ENCODE results near the gene PLEKHN1.
"Not testable (repeated sequence)": the region's sequence is repeated elsewhere in the genome, so short reads cannot be mapped to it uniquely, and the experiment has no call there.

PLEKHN1 gene

DNA sequence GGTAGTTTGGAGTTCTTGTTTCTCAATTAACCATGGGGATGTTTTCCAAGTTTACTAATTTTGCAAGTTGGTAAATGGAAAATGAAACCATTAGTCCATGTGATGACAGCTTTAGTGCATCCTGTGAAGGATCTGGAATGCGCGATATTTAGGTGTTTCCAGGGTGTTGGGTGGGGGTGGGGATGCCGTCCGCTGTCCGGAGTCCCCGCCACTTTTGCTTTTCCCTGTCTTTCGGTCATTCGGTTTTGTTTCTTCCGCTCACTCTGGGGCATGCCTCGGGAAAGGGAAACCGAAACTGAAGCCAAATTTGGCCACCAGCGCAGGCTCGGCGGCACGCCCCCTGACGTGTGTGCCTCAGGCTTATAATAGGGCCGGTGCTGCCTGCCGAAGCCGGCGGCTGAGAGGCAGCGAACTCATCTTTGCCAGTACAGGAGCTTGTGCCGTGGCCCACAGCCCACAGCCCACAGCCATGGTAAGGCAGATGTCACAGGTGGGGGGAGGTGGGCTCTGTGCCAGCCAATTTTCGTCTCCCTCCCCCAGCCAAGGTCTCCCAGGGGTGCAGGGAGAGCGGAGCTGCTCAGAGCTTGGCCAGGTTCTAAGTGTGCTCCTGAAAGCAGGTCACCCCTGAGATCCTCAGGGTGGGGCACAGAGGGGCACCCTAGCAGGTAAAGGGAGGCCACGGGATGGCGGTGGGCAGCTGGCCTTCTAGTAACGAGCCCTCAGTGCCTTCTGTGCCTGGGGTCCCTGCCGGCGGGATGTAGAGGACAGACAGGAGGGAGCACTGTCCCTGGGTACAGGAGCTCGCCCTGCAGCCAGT is 47.0 kb downstream of the PLEKHN1 start, which contains the start of gene ISG15:
ISG15 (plus strand) TSS at position 393 of the 817 bp plus-strand sequence; CDS start at position 470, 77 bp downstream.
- peak; percentile 75 to 76 for DNase-seq

DNA sequence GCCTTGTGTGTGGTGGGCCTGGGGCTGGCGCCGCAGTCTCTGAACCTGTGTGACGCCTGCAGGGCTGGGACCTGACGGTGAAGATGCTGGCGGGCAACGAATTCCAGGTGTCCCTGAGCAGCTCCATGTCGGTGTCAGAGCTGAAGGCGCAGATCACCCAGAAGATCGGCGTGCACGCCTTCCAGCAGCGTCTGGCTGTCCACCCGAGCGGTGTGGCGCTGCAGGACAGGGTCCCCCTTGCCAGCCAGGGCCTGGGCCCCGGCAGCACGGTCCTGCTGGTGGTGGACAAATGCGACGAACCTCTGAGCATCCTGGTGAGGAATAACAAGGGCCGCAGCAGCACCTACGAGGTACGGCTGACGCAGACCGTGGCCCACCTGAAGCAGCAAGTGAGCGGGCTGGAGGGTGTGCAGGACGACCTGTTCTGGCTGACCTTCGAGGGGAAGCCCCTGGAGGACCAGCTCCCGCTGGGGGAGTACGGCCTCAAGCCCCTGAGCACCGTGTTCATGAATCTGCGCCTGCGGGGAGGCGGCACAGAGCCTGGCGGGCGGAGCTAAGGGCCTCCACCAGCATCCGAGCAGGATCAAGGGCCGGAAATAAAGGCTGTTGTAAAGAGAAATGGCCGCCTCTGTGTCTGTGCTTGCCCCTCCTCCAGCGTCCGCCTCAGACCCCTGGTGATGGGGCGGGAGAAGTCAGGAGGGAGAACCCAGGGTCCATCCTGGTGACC is 47.8 kb downstream of the PLEKHN1 start:
- no peak for DNase-seq

DNA sequence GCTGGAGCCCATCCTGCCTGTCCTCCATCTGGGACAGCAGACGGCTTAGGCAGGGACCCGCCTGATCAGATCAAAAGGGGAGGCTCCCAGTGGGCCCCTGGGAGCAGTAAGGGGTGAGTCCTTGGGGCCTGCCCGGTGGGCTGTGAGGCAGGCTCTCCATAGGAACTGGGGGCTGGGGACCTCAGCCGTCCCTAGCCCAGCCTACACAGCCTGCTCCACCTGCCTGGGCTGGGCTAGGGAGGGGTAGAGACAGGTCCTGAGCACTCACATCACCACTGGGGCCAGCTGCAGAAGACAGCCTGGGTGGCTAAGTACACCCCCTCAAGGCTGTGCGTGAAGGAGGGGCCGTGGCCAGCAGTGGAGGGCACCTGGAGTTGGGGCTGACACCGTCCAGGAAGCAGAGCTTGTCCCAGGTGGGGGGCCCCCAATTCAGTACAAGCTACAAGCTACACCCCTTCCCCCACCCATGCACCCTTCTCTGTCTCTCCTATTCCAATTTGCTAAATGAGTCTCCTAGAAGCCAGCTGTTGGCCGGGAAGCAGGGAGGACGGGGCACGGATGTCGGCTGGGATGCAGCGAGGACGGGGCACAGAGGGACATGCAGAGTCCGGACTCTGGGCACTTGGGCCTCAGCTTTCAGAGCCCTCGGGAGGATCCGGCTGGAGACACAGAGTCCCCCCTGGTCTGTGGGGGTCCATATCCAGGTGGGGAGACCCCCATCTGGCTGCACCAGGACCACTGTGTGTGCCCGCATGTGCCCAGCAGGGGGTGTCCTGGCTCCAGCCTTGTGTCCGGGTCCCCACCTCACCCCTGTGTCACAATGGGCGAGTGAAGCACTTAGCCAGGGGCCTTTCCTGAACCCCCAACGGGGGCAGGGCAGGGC is 48.8 kb downstream of the PLEKHN1 start:
- DNase-seq = no peak

DNA sequence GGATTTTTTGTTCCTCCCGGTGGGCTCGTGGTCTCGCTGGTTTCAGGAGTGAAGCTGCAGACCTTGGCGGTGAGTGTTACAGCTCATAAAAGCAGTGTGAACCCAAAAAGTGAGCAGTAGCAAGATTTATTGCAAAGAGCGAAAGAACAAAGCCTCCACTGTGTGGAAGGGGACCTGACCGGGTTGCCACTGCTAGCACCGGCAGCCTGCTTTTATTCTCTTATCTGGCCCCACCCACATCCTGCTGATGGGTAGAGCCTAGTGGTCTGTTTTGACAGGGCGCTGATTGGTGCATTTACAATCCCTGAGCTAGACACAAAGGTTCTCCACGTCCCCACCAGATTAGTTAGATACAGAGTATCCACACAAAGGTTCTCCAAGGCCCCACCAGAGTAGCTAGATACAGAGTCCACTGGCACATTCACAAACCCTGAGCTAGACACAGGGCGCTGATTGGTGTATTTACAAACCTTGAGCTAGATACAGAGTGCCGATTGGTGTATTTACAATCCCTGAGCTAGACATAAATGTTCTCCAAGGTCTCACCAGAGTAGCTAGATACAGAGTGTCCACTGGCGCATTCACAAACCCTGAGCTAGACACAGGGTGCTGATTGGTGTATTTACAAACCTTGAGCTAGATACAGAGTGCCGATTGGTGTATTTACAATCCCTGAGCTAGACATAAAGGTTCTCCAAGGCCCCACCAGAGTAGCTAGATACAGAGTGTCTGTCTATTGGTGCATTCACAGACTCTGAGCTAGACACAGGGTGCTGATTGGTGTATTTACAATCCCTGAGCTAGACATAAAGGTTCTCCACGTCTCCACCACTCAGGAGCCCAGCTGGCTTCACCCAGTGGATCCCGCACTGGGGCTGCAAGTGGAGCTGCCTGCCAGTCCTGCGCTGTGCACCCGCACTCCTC is 51.4 kb downstream of the PLEKHN1 start:
- not testable (repeated sequence) for DNase-seq

DNA sequence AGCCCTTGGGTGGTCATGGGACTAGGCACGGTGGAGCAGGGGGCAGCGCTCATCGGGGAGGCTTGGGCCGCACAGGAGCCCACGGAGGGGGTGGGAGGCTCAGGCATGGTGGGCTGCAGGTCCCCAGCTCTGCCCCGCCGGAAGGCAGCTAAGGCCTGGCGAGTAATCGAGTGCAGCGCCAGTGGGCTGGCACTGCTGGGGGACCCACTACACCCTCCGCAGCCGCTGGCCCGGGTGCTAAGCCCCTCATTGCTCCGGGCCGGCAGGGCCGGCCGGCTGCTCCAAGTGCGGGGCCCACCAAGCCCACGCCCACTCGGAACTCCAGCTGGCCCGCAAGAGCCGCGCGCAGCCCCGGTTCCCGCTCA is 52.0 kb downstream of the PLEKHN1 start:
- not testable (repeated sequence) for DNase-seq

DNA sequence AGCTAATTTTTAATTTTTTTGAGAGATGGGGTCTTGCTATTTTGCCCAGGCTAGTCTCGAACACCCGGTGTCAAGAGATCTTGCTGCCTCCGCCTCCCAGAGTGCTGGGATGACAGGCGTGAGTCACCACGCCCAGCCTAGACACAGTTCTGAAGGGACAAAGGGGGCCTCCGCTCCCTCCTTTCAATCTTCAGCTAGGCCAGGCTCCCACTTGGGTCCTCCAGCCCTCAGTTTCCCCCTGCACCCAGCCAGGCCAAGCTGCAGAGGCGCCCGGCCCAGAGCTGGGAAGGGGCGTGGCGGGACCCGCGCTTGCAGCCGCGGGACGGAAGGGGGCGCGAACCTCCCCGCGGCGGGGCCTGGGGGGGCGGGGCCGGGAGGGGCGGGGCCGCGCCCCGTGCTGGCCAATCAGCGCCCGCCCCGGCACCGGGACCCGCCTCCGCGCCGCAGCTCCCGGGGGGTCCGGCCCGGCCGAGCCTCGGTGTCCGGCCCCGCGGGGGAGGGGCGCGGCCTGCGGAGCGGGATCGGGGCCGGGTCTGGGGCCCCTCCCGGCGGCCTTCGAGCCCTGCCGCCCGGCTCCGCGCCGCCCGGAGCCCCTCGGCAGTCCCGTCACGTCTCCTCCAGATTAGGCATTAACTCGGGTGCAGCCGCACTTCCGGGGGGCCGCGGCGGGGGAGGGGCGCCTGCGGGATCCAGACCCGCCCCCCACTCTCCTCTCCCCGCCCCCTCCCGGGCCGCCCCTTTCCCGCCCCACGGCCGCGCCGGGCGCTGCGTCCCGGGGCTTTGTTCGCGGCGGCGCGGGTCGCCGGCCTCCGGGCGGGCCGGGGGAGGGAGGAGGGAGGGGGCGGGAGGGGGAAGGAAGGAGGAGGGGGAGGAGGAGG is 53.1 kb downstream of the PLEKHN1 start:
- peak; percentile 46 to 66 for DNase-seq

DNA sequence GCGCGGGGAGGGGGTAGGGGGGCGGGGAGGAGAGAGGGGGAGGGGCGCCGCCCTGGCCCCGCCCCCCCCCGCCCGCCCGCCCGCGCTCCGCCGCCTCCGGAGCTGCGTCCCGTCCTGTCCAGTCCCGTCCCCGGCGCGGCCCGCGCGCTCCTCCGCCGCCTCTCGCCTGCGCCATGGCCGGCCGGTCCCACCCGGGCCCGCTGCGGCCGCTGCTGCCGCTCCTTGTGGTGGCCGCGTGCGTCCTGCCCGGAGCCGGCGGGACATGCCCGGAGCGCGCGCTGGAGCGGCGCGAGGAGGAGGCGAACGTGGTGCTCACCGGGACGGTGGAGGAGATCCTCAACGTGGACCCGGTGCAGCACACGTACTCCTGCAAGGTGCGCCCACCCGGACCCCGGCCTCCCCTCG is 53.7 kb downstream of the PLEKHN1 start, which contains the start of gene AGRN:
AGRN (plus strand) TSS at position 121 of the 405 bp plus-strand sequence; CDS start at position 174, 53 bp downstream.
- DNase-seq = no peak

DNA sequence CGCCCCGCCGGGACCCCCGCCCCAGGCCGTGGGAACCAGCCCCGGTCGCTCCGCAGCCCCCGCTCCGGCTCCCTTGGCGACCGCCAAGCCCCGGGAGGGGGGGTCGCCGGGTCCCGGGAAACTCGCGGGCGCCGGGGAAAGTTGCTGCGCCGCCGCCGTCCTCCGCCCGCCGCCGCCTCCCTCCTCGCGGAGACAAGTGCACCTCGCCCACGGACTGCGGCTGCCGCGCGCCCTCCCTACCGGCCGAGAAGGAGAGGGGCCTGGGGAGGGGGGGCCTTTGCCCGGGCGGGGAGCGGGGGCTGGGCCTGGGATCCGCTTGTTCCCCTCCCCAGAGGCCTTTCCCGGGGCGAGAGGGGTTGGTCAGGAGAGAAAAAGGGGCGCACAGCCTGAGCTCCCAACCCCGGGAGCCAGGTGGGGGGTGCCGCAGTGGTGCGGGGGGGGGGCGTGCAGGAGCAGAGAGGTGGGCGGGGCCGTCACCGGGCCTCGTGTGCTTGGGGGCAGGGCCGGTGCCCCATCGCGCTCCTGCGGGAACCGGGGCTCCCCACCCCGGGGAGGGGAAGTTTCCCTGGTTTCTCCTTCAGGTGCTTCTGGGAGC is 54.2 kb downstream of the PLEKHN1 start:
- no peak for DNase-seq

DNA sequence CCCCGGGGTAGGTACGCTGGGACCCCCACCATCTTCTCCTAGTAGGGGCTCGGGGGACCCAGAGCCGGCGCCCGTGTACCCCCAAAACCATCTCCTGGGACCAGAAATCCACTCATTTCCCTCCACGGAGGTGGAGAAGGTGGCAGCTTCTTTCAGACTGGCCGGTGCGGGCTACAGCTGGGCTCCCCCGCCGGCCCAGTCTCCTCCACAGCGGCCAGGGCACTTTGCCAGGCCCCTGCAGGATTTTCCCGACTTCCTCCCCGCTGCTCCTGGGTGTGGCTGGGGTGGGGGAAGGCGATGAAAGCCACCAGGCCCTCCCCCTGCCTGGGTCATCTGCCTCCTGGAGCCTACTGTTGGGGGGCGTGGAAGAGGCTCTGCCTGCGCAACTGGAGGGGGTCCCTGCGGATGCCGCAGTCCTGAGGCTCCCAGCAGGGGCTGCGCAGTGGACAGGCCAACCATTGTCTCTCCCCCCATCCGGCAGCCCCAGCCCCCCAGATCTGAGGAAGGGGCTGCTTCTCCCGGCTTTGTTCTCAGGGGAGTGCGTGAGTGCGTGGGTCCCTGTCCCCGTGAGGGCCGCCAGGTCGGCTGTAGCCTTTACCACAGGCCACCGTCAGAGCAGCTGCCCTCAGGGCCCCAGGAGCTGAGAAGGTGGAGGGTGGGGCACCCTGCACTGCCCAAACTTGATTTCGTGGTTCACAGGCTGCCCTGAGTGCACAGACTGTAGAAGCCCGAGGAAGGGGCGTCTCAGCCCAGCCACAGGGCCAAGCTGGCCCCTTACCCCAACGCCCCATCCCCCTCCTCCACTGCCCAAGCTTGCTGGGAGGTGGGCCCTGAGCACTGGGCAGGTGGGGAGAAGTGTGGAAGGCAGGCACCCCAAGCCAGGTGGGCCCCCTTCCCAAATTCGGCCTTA is 55.0 kb downstream of the PLEKHN1 start:
- no peak for DNase-seq

DNA sequence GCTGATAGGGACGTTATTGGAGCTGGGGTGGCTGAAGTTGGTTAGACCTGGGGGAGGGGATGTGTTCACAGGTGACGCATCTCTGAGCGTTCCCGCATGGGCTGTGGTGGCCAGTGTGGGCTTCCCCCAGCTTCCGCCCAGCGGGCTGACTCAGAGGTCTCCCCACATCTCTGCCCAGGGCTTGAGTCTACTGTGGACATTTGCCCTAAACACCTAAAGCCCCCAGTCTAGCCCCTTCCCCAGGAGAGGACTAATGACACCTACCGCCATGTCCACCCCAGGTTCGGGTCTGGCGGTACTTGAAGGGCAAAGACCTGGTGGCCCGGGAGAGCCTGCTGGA is 55.6 kb downstream of the PLEKHN1 start:
- no peak for DNase-seq

DNA sequence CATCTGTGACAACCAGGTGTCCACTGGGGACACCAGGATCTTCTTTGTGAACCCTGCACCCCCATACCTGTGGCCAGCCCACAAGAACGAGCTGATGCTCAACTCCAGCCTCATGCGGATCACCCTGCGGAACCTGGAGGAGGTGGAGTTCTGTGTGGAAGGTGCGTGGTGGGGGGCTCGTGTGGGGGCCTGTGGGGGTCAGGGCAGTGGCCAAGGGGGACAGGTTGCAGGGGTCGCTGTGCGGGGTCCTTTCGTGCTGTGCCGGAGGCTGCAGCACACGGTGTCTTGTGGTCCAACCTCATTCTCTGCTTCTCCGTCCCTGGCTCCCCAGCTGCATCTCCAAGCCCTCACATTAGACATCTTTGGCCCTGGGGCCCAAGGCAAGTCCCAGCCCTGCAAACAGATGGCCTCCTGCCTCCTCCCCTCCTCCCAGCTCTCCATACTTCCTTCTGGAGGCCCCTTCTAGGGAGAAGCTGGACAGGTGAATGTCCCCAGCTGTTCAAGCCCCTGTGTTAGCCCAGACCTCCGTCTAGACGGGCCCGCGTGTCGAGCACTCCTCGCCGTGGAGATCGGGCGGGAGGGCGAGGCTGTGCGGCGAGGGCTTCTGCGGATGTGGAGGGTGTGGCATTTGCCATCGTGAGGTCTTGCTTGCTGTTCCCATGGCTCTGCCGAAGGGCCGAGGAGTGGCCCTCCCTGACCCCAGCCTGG is 56.2 kb downstream of the PLEKHN1 start:
- DNase-seq = no peak

DNA sequence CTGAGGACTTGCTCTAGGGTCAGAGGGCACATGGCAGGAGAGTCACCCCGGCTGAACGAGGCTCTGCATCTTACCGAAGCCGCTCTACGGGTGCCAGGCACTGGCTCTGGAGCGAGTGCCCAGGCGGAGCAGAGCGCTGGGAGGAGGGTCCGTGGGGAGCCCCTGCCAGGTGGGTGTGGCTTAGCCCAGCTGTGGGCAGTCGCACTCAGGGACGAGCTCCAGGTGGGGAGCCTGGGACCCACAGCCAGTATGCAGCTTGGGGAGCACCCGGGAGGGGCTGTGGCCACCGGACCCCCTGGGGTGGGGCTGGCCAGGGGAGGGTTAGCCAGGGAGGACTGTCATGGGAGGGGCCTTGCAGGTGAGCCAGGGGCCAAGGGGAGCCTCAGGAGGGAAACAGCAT is 57.4 kb downstream of the PLEKHN1 start:
- DNase-seq = no peak

DNA sequence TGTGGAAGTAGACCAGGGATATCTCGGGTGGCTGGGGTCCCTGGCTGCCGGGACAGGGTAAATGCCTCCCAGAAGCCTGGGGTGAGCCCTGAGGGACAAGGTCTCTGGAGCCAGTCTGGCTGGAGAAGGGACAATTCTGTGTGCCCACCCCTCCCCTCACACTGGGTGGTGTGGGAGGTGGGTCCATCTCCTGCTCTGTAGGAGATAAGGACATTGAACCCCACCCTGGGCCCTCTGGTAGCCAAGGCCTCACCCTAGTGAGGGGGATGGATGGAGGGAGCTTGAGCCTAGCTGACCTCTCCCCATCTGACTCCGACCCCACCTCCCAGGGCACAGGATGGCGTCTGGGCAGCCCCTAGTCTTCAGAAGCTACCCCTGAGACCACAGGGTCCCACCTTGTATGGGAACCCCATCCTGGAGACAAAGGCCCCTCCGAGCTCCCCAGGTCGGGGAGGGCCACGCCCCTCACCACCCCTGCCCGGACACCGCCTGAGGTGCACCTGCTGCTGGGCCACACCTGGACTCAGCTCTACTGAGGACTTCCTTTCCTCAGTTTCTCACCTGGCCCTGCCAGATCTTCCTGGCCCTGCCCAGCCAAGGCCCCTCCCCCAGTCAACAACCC is 58.0 kb downstream of the PLEKHN1 start:
- DNase-seq = no peak

DNA sequence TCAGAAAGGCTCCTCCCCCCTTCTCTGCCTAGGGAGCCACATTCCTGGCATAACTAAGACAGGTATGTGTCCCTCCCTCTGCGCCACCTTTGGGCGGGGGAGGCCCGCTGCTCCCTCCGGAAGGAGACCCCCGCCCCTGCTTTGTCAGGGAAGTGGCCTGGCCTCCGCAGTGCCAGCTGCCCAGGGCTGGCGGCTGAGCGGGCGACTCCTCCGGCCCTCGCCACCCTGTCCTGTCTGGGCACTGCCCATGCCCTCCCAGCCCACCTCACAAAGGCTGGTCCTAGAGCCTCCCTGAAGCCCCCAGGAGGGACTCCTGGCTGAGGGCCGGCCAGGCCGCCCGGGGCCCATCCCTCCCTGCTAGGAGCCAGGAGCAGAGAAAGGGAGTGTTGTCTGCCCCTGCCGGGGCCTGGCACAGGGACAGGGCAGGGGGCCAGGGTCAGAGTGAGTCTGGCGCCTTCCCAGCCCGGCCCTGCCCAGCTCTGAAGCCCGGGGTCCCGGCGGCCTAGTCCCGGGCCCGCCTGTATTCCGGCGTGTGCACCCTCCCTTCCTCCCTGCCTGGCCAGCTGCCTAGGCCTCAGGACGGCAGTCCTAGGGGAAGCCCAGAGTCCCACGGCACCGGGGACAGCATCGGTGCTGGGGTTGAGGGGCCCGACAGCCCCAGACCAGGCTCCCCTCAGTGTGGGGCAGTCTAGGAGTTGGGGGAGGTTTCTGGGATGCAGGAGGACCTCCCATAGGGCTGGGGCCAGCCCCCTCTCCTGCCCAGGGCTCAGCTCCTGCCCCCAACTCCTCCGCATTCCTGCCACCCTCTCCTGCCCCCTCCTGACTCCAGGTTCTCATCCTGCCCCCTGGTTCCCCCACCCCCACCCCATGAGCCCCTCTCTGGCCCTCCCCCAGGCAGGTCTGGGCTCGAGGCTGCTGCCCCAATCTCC is 58.8 kb downstream of the PLEKHN1 start:
- no peak for DNase-seq
